Neural progenitor cell (in vitro differentiated cells): Measurements from ENCODE around the gene LRP1. TPM values are rescaled to one million over a fixed set of nuclear protein-coding genes. Genes with fewer than 3 reads are reported as not detected.
A peak's percentile ranks its signal among the peaks of the same experiment; 100 is the strongest.

Experiments
- DNase-seq: peaks from one replicate; pipeline ENCODE4 v3.0.0-alpha.2; 2016; ENCODE audit warnings: low spot score
- H2AFZ ChIP-seq: fragments of 200-600 bp; sonication (generic); replicated peaks from 2 replicates; pipeline ENCODE4 v1.6.1; 2016; ENCODE audit warnings: antibody characterized with exemption
- H3F3A ChIP-seq: fragments of 200-600 bp; sonication (generic); 2 replicates; pipeline ENCODE4 v1.6.1; 2016; ENCODE audit warnings: antibody characterized with exemption, low read depth
- H3K27ac ChIP-seq: fragments of 200-600 bp; sonication (generic); 2 replicates; pipeline ENCODE4 v1.5.1; 2016; ENCODE audit warnings: mild to moderate bottlenecking
- H3K27me3 ChIP-seq: fragments of 200-600 bp; sonication (generic); 2 replicates; pipeline ENCODE4 v1.6.1; 2016; ENCODE audit warnings: mild to moderate bottlenecking, moderate library complexity
- H3K36me3 ChIP-seq: fragments of 200-600 bp; sonication (generic); 2 replicates; pipeline ENCODE4 v1.5.1; 2016
- H3K4me1 ChIP-seq: fragments of 200-600 bp; sonication (generic); 2 replicates; pipeline ENCODE4 v1.6.1; 2016; ENCODE audit warnings: mixed run types
- H3K4me2 ChIP-seq: fragments of 200-600 bp; sonication (generic); 2 replicates; pipeline ENCODE4 v1.6.1; 2016
- H3K4me3 ChIP-seq: fragments of 200-600 bp; sonication (generic); 2 replicates; pipeline ENCODE4 v1.5.1; 2016
- H3K79me2 ChIP-seq: fragments of 200-600 bp; sonication (generic); 2 replicates; pipeline ENCODE4 v1.6.1; 2016; ENCODE audit warnings: low read depth
- H3K9ac ChIP-seq: fragments of 200-600 bp; sonication (generic); 2 replicates; pipeline ENCODE4 v1.6.1; 2016
- H3K9me3 ChIP-seq: fragments of 200-600 bp; sonication (generic); 2 replicates; pipeline ENCODE4 v1.5.1; 2016; ENCODE audit warnings: low read depth
- H4K20me1 ChIP-seq: fragments of 200-600 bp; sonication (generic); 2 replicates; pipeline ENCODE4 v1.6.1; 2016; ENCODE audit warnings: low read depth
- H3K27ac Mint-ChIP-seq: 3 replicates; pipeline ENCODE4 v1.8.0; 2021; ENCODE audit warnings: mixed read lengths
- H3K27me3 Mint-ChIP-seq: 2 replicates; pipeline ENCODE4 v1.8.0; 2022; ENCODE audit warnings: low read depth, mild to moderate bottlenecking, inconsistent platforms, moderate library complexity, mixed read lengths; ENCODE audit not compliant: insufficient read depth
- H3K36me3 Mint-ChIP-seq: 3 replicates; pipeline ENCODE4 v1.8.0; 2021; ENCODE audit warnings: mixed read lengths
- H3K4me1 Mint-ChIP-seq: 3 replicates; pipeline ENCODE4 v1.8.0; 2021; ENCODE audit warnings: mixed read lengths
- H3K4me3 Mint-ChIP-seq: 3 replicates; pipeline ENCODE4 v1.8.0; 2021; ENCODE audit warnings: mild to moderate bottlenecking, moderate library complexity, mixed read lengths
- H3K9me3 Mint-ChIP-seq: 3 replicates; pipeline ENCODE4 v1.8.0; 2020; ENCODE audit warnings: mixed read lengths
- CTCF ChIP-seq: fragments of 200-600 bp; sonication (generic); IDR thresholded peaks from 2 replicates; pipeline ENCODE4 v1.5.1; 2017; ENCODE audit warnings: antibody characterized with exemption, mild to moderate bottlenecking
- EZH2 ChIP-seq: fragments of 200-600 bp; sonication (generic); IDR thresholded peaks from 2 replicates; pipeline ENCODE4 v1.6.1; 2017; ENCODE audit warnings: antibody characterized with exemption, mild to moderate bottlenecking, moderate library complexity
- EZH2phosphoT487 ChIP-seq: fragments of 200-600 bp; sonication (generic); IDR thresholded peaks from 2 replicates; pipeline ENCODE4 v1.6.1; 2017; ENCODE audit warnings: antibody characterized with exemption
- total RNA-seq: library from RNA; depleted of rRNA; stranded (reverse); fragments of >200 nt; gene quantifications from 2 replicates; pipeline ENCODE4 v1.2.3, GENCODE V29; 2015; ENCODE audit warnings: low replicate concordance

The LRP1 gene
- total RNA-seq, 1 donor from 2014 or later: 13.9 TPM

DNA sequence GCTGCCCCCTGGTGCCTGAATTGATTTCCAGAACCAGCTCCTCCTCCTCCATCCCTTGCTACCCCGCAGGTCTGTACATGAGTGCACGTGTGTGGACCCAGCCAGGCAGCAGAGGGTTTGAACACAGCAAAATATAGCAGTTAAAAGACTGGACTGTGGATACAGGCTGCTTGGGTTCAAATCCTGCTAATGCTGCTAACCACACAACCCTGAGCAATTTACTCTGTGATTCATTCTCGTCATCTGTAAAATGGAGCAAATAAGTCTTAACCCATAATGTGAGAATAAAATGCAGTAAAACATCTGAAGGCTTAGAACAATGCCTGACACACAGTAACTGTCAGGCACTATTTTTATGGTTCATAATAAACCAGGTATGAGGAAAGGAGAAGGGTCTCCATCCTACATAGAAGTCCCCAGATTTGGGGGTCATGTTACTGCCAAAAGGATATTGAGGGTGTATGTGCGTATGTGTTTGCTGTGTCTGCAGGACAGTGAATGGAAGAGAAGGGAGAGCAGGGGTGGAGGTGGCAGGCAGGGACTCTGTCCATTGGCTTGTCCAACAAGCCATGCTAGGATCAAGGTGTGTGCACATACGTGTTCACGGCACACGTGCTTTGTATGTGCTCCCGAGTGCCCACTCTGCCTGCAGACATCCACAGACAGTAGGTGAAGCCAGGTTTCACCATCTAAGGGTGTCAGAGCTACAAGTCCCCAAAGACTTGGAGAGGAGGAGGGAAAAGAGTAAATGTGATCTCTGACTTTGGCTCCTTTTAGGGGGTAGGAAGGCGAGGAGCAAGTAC is 15.6 kb upstream of the LRP1 start:
- H3K9me3 Mint-ChIP-seq: peaks cover 2% of the 10 kb centered on the region
- Histone ChIP-seq H3K4me1 (peaks cover 22% of the 10 kb centered on the region), H2AFZ (no peak overlapping the region), H3K79me2 (peaks cover 3% of the 10 kb centered on the region), H4K20me1 (no peaks in the 10 kb centered on the region), H3K36me3 (no peaks in the 10 kb centered on the region), H3K4me3 (peak overlapping the region; percentile 41), H3K27me3 (no peaks in the 10 kb centered on the region), H3F3A (peaks cover 20% of the 10 kb centered on the region), H3K27ac (no peak overlapping the region), H3K4me2 (peak overlapping the region; percentile 81), H3K9ac (no peak overlapping the region), H3K9me3 (no peaks in the 10 kb centered on the region)
- no peak for DNase-seq
- no peak for TF ChIP-seq EZH2
- TF ChIP-seq CTCF: peak; percentile 89
- no peak for TF ChIP-seq EZH2phosphoT487
- peak overlapping the region; percentile 86 for H3K4me3 Mint-ChIP-seq
- H3K27ac Mint-ChIP-seq: no peak overlapping the region
- H3K27me3 Mint-ChIP-seq: no peaks in the 10 kb centered on the region
- H3K4me1 Mint-ChIP-seq: peaks cover 44% of the 10 kb centered on the region
- no peaks in the 10 kb centered on the region for H3K36me3 Mint-ChIP-seq

GRCh38 chr12:57116580-57117281 is 11.6 kb upstream of the LRP1 start:
- H3K4me3 ChIP-seq: no peak overlapping the region
- Mint-ChIP-seq H3K27ac (no peak overlapping the region), H3K27me3 (no peaks in the 10 kb centered on the region), H3K4me1 (peaks cover 12% of the 10 kb centered on the region), H3K36me3 (no peaks in the 10 kb centered on the region), H3K9me3 (no peaks in the 10 kb centered on the region), H3K4me3 (no peak overlapping the region)
- H3K4me2 ChIP-seq: no peak overlapping the region
- no peak for TF ChIP-seq CTCF
- TF ChIP-seq EZH2: no peak
- TF ChIP-seq EZH2phosphoT487: no peak
- H3K27ac ChIP-seq: no peak overlapping the region
- no peaks in the 10 kb centered on the region for H3K4me1 ChIP-seq
- H3F3A ChIP-seq: peaks cover 3% of the 10 kb centered on the region
- DNase-seq: no peak
- no peaks in the 10 kb centered on the region for H3K79me2 ChIP-seq
- H3K9ac ChIP-seq: no peak overlapping the region
- no peaks in the 10 kb centered on the region for H3K9me3 ChIP-seq
- no peak overlapping the region for H2AFZ ChIP-seq
- H3K27me3 ChIP-seq: no peaks in the 10 kb centered on the region
- no peaks in the 10 kb centered on the region for H4K20me1 ChIP-seq
- H3K36me3 ChIP-seq: no peaks in the 10 kb centered on the region

DNA sequence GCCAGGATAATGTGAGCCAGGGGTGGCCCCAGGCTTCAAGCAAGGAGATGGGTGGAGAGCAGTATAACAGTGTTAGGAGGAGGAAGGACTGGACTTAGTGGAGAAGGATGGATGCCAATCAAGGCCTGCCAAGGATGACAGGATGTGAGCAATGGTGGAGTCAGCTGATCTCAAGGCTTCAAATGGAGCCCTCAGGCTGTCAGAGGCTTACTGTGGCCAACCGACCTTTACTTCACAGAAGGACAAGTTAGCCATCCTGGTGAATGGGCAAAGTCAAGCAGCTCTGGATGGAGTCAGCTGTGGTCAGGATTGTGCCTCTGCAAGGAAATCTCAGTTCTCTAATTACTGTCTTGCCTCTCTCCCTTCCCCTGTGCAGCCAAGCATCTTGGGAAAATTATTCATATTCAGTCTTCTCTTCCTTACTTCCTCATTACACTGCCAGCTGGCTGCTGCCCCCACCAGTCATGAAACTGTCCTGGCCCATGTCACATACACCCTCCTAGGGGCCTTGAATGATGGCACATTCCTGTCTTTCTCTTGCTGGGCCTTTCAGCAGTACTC is 9.5 kb upstream of the LRP1 start:
- DNase-seq: no peak
- Histone ChIP-seq H3K9me3 (no peaks in the 10 kb centered on the region), H3K4me3 (no peak overlapping the region), H3K27ac (no peak overlapping the region), H4K20me1 (no peaks in the 10 kb centered on the region), H3F3A (no peaks in the 10 kb centered on the region), H3K4me1 (no peaks in the 10 kb centered on the region), H3K4me2 (no peak overlapping the region), H2AFZ (no peak overlapping the region), H3K27me3 (no peaks in the 10 kb centered on the region), H3K36me3 (no peaks in the 10 kb centered on the region), H3K79me2 (no peaks in the 10 kb centered on the region), H3K9ac (no peak overlapping the region)
- H3K4me1 Mint-ChIP-seq: no peaks in the 10 kb centered on the region
- peaks cover 2% of the 10 kb centered on the region for H3K9me3 Mint-ChIP-seq
- no peak overlapping the region for H3K27ac Mint-ChIP-seq
- peaks cover 2% of the 10 kb centered on the region for H3K27me3 Mint-ChIP-seq
- H3K36me3 Mint-ChIP-seq: no peaks in the 10 kb centered on the region
- no peak for TF ChIP-seq EZH2
- no peak for TF ChIP-seq EZH2phosphoT487
- TF ChIP-seq CTCF: no peak
- H3K4me3 Mint-ChIP-seq: no peak overlapping the region
